Stimulated activated naive CD8-positive, alpha-beta T cell treated with anti-CD3 and anti-CD28 coated beads, Interleukin-15, amount 100 ng/mL, for 72 hours (primary cell): ENCODE measurements around the gene DLGAP1.

ENCODE experiments used
- ATAC-seq: fragments of 150-1000 bp; cut with Tn5 transposase; 2 replicates; pipeline ENCODE4 v1.10.0; 2021; ENCODE audit warnings: mild to moderate bottlenecking, moderate library complexity
- DNase-seq, 2 donors: peaks; one replicate each; pipeline ENCODE4 v3.0.0; 2021 to 2022
- H3K27ac Mint-ChIP-seq, 2 donors: one replicate each; pipeline ENCODE4 v1.8.0; 2022; ENCODE audit warnings: mild to moderate bottlenecking in 2 of 2, mixed read lengths in 2 of 2, moderate library complexity in 2 of 2
- H3K27me3 Mint-ChIP-seq: one replicate; pipeline ENCODE4 v1.8.0; 2022; ENCODE audit warnings: mixed read lengths
- H3K4me1 Mint-ChIP-seq: one replicate; pipeline ENCODE4 v1.8.0; 2022; ENCODE audit warnings: mild to moderate bottlenecking, mixed read lengths
- H3K4me3 Mint-ChIP-seq, 2 donors: one replicate each; pipeline ENCODE4 v1.8.0; 2022; ENCODE audit warnings: mild to moderate bottlenecking in 2 of 2, mixed read lengths in 2 of 2, moderate library complexity in 1 of 2
- H3K9me3 Mint-ChIP-seq, 2 donors: one replicate each; pipeline ENCODE4 v1.8.0; 2022; ENCODE audit warnings: mixed read lengths in 2 of 2

Gene DLGAP1

GRCh38 chr18:3649633-3650426, 805.3 kb downstream of the DLGAP1 start:
- no peak for DNase-seq
- Mint-ChIP-seq H3K27ac (peak overlapping the region in 1 of 2 donors; percentile 54), H3K4me1 (peaks cover 39% of the 10 kb centered on the region), H3K27me3 (no peaks in the 10 kb centered on the region), H3K4me3 (no peak overlapping the region), H3K9me3 (no peaks in the 10 kb centered on the region)
- no peak for ATAC-seq

- Mint-ChIP-seq H3K9me3 (no peaks in the 10 kb centered on the region), H3K4me3 (no peak overlapping the region), H3K27ac (peak overlapping the region in 1 of 2 donors; percentile 7), H3K27me3 (no peaks in the 10 kb centered on the region), H3K4me1 (peaks cover 33% of the 10 kb centered on the region)
- no peak for ATAC-seq
- no peak for DNase-seq
Observed at GRCh38 chr18:3649135-3649632, 805.9 kb downstream of the DLGAP1 start.

- Mint-ChIP-seq H3K27ac (no peak overlapping the region), H3K4me1 (peaks cover 33% of the 10 kb centered on the region), H3K4me3 (no peak overlapping the region), H3K9me3 (no peaks in the 10 kb centered on the region), H3K27me3 (no peaks in the 10 kb centered on the region)
- no peak for ATAC-seq
- DNase-seq, result no peak
Observed at GRCh38 chr18:3648641-3649040, 806.5 kb downstream of the DLGAP1 start.

GRCh38 chr18:3648200-3648599, 806.9 kb downstream of the DLGAP1 start:
- H3K9me3 Mint-ChIP-seq, result no peaks in the 10 kb centered on the region
- H3K27me3 Mint-ChIP-seq, result no peaks in the 10 kb centered on the region

GRCh38 chr18:3647636-3648035, 807.5 kb downstream of the DLGAP1 start:
- Mint-ChIP-seq H3K4me1 (peaks cover 34% of the 10 kb centered on the region), H3K27me3 (no peaks in the 10 kb centered on the region), H3K9me3 (no peaks in the 10 kb centered on the region), H3K27ac (no peak overlapping the region), H3K4me3 (no peak overlapping the region)
- no peak for DNase-seq
- no peak for ATAC-seq

More at GRCh38 chr18:3648200-3648599, 806.9 kb downstream of the DLGAP1 start:
- Mint-ChIP-seq H3K4me3 (no peak overlapping the region), H3K27ac (no peak overlapping the region), H3K4me1 (peaks cover 34% of the 10 kb centered on the region)
- DNase-seq, result no peak
- ATAC-seq, result no peak

- peaks cover 30% of the 10 kb centered on the region for H3K4me1 Mint-ChIP-seq
- no peaks in the 10 kb centered on the region for H3K27me3 Mint-ChIP-seq
- no peak overlapping the region for H3K4me3 Mint-ChIP-seq
- H3K27ac Mint-ChIP-seq, result peak overlapping the region in 1 of 2 donors; percentile 61
- H3K9me3 Mint-ChIP-seq, result no peaks in the 10 kb centered on the region
- DNase-seq (no peak), ATAC-seq (peak; percentile 44)
Observed at GRCh38 chr18:3645384-3646156, 809.5 kb downstream of the DLGAP1 start.

- peak; percentile 74 for ATAC-seq
- Mint-ChIP-seq H3K4me1 (peaks cover 28% of the 10 kb centered on the region), H3K27ac (peak overlapping the region; percentile 92), H3K4me3 (peak overlapping the region; percentile 31 to 70), H3K9me3 (peaks cover 0 to 6% of the 10 kb centered on the region in 2 donors), H3K27me3 (no peaks in the 10 kb centered on the region)
- no peak for DNase-seq
Observed at GRCh38 chr18:3634250-3634939, 820.7 kb downstream of the DLGAP1 start.

GRCh38 chr18:3631887-3632286, 823.2 kb downstream of the DLGAP1 start:
- H3K4me1 Mint-ChIP-seq, result peaks cover 28% of the 10 kb centered on the region
- H3K27ac Mint-ChIP-seq, result no peak overlapping the region
- no peak for DNase-seq
- no peak overlapping the region for H3K4me3 Mint-ChIP-seq
- no peaks in the 10 kb centered on the region for H3K27me3 Mint-ChIP-seq
- peaks cover 0 to 6% of the 10 kb centered on the region in 2 donors for H3K9me3 Mint-ChIP-seq
- ATAC-seq, result no peak

GRCh38 chr18:3626929-3627458, 828.1 kb downstream of the DLGAP1 start:
- no peak overlapping the region for H3K27ac Mint-ChIP-seq
- no peak for ATAC-seq
- no peak for DNase-seq

GRCh38 chr18:3625742-3626091, 829.4 kb downstream of the DLGAP1 start:
- ATAC-seq (no peak), DNase-seq (no peak)
- H3K4me3 Mint-ChIP-seq, result no peak overlapping the region
- no peaks in the 10 kb centered on the region for H3K9me3 Mint-ChIP-seq
- H3K27me3 Mint-ChIP-seq, result no peaks in the 10 kb centered on the region
- no peak overlapping the region for H3K27ac Mint-ChIP-seq
- peaks cover 45% of the 10 kb centered on the region for H3K4me1 Mint-ChIP-seq

More at GRCh38 chr18:3626929-3627458, 828.1 kb downstream of the DLGAP1 start:
- Mint-ChIP-seq H3K4me3 (no peak overlapping the region), H3K9me3 (no peaks in the 10 kb centered on the region), H3K27me3 (no peaks in the 10 kb centered on the region), H3K4me1 (peaks cover 45% of the 10 kb centered on the region)

- Mint-ChIP-seq H3K27ac (peak overlapping the region; percentile 67 to 88), H3K4me3 (peak overlapping the region; percentile 65 to 67), H3K4me1 (peaks cover 45% of the 10 kb centered on the region), H3K9me3 (no peaks in the 10 kb centered on the region), H3K27me3 (no peaks in the 10 kb centered on the region)
- DNase-seq (peak; percentile 60 to 77), ATAC-seq (peak; percentile 97)
Observed at GRCh38 chr18:3624935-3625741, 830.0 kb downstream of the DLGAP1 start.

GRCh38 chr18:3624546-3624934, 830.6 kb downstream of the DLGAP1 start:
- peaks cover 45% of the 10 kb centered on the region for H3K4me1 Mint-ChIP-seq
- DNase-seq, result no peak
- H3K27me3 Mint-ChIP-seq, result no peaks in the 10 kb centered on the region
- no peaks in the 10 kb centered on the region for H3K9me3 Mint-ChIP-seq
- H3K4me3 Mint-ChIP-seq, result peak overlapping the region; percentile 65 to 67
- peak overlapping the region; percentile 67 to 88 for H3K27ac Mint-ChIP-seq
- no peak for ATAC-seq

GRCh38 chr18:3623769-3624545, 831.1 kb downstream of the DLGAP1 start:
- H3K4me3 Mint-ChIP-seq, result peak overlapping the region; percentile 65 to 67
- no peak for DNase-seq
- H3K9me3 Mint-ChIP-seq, result no peaks in the 10 kb centered on the region
- no peaks in the 10 kb centered on the region for H3K27me3 Mint-ChIP-seq
- peaks cover 45% of the 10 kb centered on the region for H3K4me1 Mint-ChIP-seq
- peak overlapping the region in 1 of 2 donors; percentile 88 for H3K27ac Mint-ChIP-seq
- ATAC-seq, result no peak
